K562 (cell line): ENCODE measurements around the gene MYH15. TPM values are rescaled to one million over a fixed set of nuclear protein-coding genes. Genes with fewer than 3 reads are reported as not detected.

Source experiments
- ATAC-seq: fragments of 200-7000 bp; cut with Tn5 transposase; 3 replicates; pipeline ENCODE4 v1.9.1; 2020; ENCODE audit warnings: moderate library complexity
- BruUV-seq: library from RNA; stranded (reverse); fragments of 400-500 nt; replicated peaks from 2 replicates; lab custom pipeline; 2021; lab: Mats Ljungman, UMichigan
- CTCF ChIA-PET: fragments of 300-600 bp; formaldehyde crosslinking; extraction: SDS; loops from one replicate; lab custom pipeline; 2021; ENCODE audit warnings: low intra/inter-chr PET ratio; lab: Yijun Ruan, JAX
- POLR2A ChIA-PET: fragments of 300-600, 350-650 bp; sonication (Branson Sonifier 250); formaldehyde crosslinking; extraction: SDS; loops from one replicate; lab custom pipeline; 2021; ENCODE audit warnings: antibody characterized with exemption, inconsistent platforms; lab: Yijun Ruan, JAX
- DNase-seq, 4 experiments: peaks; one replicate each; pipeline versions ENCODE4 v3.0.0 to v3.0.0-alpha.2; 2011 to 2018; ENCODE audit warnings: low spot score in 3 of 4, mixed read lengths in 3 of 4; ENCODE audit errors: extremely low read depth in 1 of 4
- FAIRE-seq: peaks from 2 replicates; lab custom pipeline; 2011; peaks lifted over from hg19 to GRCh38; lab: Jason Lieb, UNC
- H2AFZ ChIP-seq: 2 replicates; pipeline ENCODE4 v1.6.0; 2011; ENCODE audit warnings: low read depth, low read length, control low read depth, inconsistent platforms
- H3K27ac ChIP-seq: fragments of 200-600 bp; 3 replicates; pipeline ENCODE4 v1.8.0; 2011; ENCODE audit warnings: low read depth, mild to moderate bottlenecking, control low read depth, inconsistent platforms, low read length, moderate library complexity, mixed read lengths; ENCODE audit errors: extremely low read depth
- H3K27me3 ChIP-seq, 2 experiments: fragments of 300-600 bp in 1 of 2; 2 replicates in 1 of 2; 3 replicates in 1 of 2; pipeline versions ENCODE4 v1.6.0 to v1.8.0; 2011; ENCODE audit warnings: inconsistent platforms in 2 of 2, low read length in 2 of 2, mild to moderate bottlenecking in 1 of 2, mixed read lengths in 1 of 2, moderate library complexity in 1 of 2; ENCODE audit not compliant: control insufficient read depth in 2 of 2, insufficient read depth in 2 of 2
- H3K36me3 ChIP-seq: fragments of 300-600 bp; 3 replicates; pipeline ENCODE4 v1.8.0; 2011; ENCODE audit warnings: mild to moderate bottlenecking, low read length, inconsistent platforms; ENCODE audit not compliant: control insufficient read depth, insufficient read depth
- H3K4me1 ChIP-seq, 2 experiments: fragments of 200-600 bp in 1 of 2; replicated peaks in 1 of 2; 2 replicates in 1 of 2; 3 replicates in 1 of 2; pipeline versions ENCODE4 v1.5.1 to v1.8.0; 2011; ENCODE audit warnings: inconsistent platforms in 2 of 2, low read length in 2 of 2, mild to moderate bottlenecking in 1 of 2, mixed read lengths in 1 of 2, moderate library complexity in 1 of 2; ENCODE audit not compliant: control insufficient read depth in 2 of 2, insufficient read depth in 2 of 2
- H3K4me2 ChIP-seq: 2 replicates; pipeline ENCODE4 v1.6.1; 2011; ENCODE audit warnings: low read length, control low read depth, inconsistent platforms, mixed read lengths; ENCODE audit not compliant: insufficient read depth
- H3K4me3 ChIP-seq: fragments of 200-600 bp; sonication (generic), shearing (Covaris generic); 2 replicates; pipeline ENCODE4 v1.5.1; 2016; ENCODE audit warnings: control low read depth, inconsistent platforms
- H3K79me2 ChIP-seq: fragments of 200-600 bp; 3 replicates; pipeline ENCODE4 v1.8.0; 2011; ENCODE audit warnings: low read length, inconsistent platforms; ENCODE audit not compliant: control insufficient read depth, insufficient read depth
- H3K9ac ChIP-seq, 2 experiments: 2 replicates each; pipeline versions ENCODE4 v1.6.0 to v1.6.1; 2011; ENCODE audit warnings: low read depth in 2 of 2, low read length in 2 of 2, control low read depth in 1 of 2, inconsistent platforms in 1 of 2, mild to moderate bottlenecking in 1 of 2, mixed read lengths in 1 of 2; ENCODE audit not compliant: insufficient read depth in 1 of 2
- H3K9me1 ChIP-seq: one replicate; pipeline ENCODE4 v1.6.0; 2011; ENCODE audit warnings: inconsistent platforms, mild to moderate bottlenecking, low read length, moderate library complexity; ENCODE audit not compliant: control insufficient read depth, insufficient read depth
- H3K9me3 ChIP-seq: replicated peaks from 2 replicates; pipeline ENCODE4 v1.5.1; 2011; ENCODE audit warnings: low read depth, low read length, inconsistent platforms; ENCODE audit not compliant: control insufficient read depth, insufficient read depth
- H4K20me1 ChIP-seq: replicated peaks from 2 replicates; pipeline ENCODE4 v1.6.1; 2011; ENCODE audit warnings: low read length, inconsistent platforms, mixed read lengths; ENCODE audit not compliant: control insufficient read depth, insufficient read depth
- FOXA3 ChIP-seq, 2 experiments: fragments of 450-650 bp in 1 of 2; sonication (generic) in 1 of 2; formaldehyde crosslinking; IDR thresholded peaks in 1 of 2; conservative IDR thresholded peaks in 1 of 2; 2 replicates each; pipeline versions ENCODE4 v1.4.0 to v1.8.0; 2020 to 2022; ENCODE audit warnings: mild to moderate bottlenecking in 2 of 2, missing genetic modification reagents in 1 of 2
- NFIX ChIP-seq: fragments of 250-450 bp; sonication (Bioruptor Pico); IDR thresholded peaks from 2 replicates; pipeline ENCODE4 v1.4.0; 2020; ENCODE audit warnings: low read depth, mild to moderate bottlenecking, moderate library complexity
- PCBP2 ChIP-seq: fragments of 200-400 bp; formaldehyde crosslinking; IDR thresholded peaks from 2 replicates; pipeline ENCODE4 v1.6.1; 2018; ENCODE audit warnings: low read length, low read depth, mild to moderate bottlenecking, moderate library complexity; ENCODE audit not compliant: poor library complexity, severe bottlenecking
- PREB ChIP-seq: sonication (generic); formaldehyde crosslinking; IDR thresholded peaks from 2 replicates; pipeline ENCODE4 v1.8.1; 2023; ENCODE audit warnings: mild to moderate bottlenecking, missing genetic modification reagents
- SIN3B ChIP-seq: fragments of 450-650 bp; IDR thresholded peaks from 2 replicates; pipeline ENCODE4 v1.6.1; 2017; ENCODE audit warnings: low read depth, mild to moderate bottlenecking, moderate library complexity
- SMARCB1 ChIP-seq: IDR thresholded peaks from 2 replicates; pipeline ENCODE4 v1.6.1; 2011; ENCODE audit warnings: improper control_type of control experiment, low read depth; ENCODE audit not compliant: insufficient read length
- SREBF2 ChIP-seq: sonication (generic); formaldehyde crosslinking; IDR thresholded peaks from 2 replicates; pipeline ENCODE4 v1.4.0; 2020; ENCODE audit warnings: mild to moderate bottlenecking, missing genetic modification reagents
- SRF ChIP-seq, 2 experiments: fragments of 250-450, 450-650 bp in 1 of 2; sonication (Bioruptor Pico) in 1 of 2; sonication (generic) in 1 of 2; formaldehyde crosslinking; IDR thresholded peaks; 2 replicates each; pipeline versions ENCODE4 v1.5.0 to v1.5.1; 2020 to 2022; ENCODE audit warnings: mild to moderate bottlenecking in 1 of 2, missing genetic modification reagents in 1 of 2
- ZNF696 ChIP-seq: fragments of 250-450 bp; sonication (Bioruptor Pico); conservative IDR thresholded peaks from 2 replicates; pipeline ENCODE4 v1.4.0; 2020; ENCODE audit warnings: mild to moderate bottlenecking, moderate library complexity
- WGBS: fragments of 100-300 bp; shearing (Covaris generic); methylation state at CpG from one replicate; pipeline ENCODE4 v1.1.6; 2016; ENCODE audit warnings: low coverage, mixed read lengths; ENCODE audit not compliant: insufficient coverage; ENCODE audit errors: missing lambda C conversion rate; 5-methylcytosine and 5-hydroxymethylcytosine counted together
- in situ Hi-C: fragments of 300-500 bp; cut with MboI; formaldehyde crosslinking; loops from 4 replicates; pipeline ENCODE4 v1.15.0; 2018; ENCODE audit warnings: inconsistent platforms, mixed read lengths
- intact Hi-C: fragments of 100-400 bp; cut with micrococcal nuclease; formaldehyde crosslinking; loops from 2 replicates; pipeline ENCODE4 v1.14.2; 2022
- polyA plus RNA-seq, 8 experiments: library from polyadenylated mRNA; depleted of rRNA in 4 of 8; stranded (reverse) in 5 of 8; unstranded in 3 of 8; fragments of >200 nt; fragmentation: Nextera tagmentation in 2 of 8; fragmentation: Illumina TruSeq in 1 of 8; extraction: Ambion mirVana in 2 of 8; extraction: Trizol in 1 of 8; gene quantifications; 2 replicates each; pipeline versions ENCODE4 v1.2.1 to v1.2.3, GENCODE V29; 2011 to 2014; ENCODE audit warnings: inconsistent platforms in 1 of 8, missing spikeins in 1 of 8
- total RNA-seq, 7 experiments: library from RNA; depleted of rRNA in 6 of 7; stranded (reverse); fragments of >200 nt in 6 of 7; fragmentation: Illumina TruSeq in 2 of 7; extraction: Trizol in 2 of 7; gene quantifications; 2 replicates each; pipeline versions ENCODE4 v1.2.1 to v1.2.3, GENCODE V29; 2011 to 2021; ENCODE audit warnings: low replicate concordance in 1 of 7

MYH15 gene
- total and polyA plus RNA-seq, 9 of the 15 experiments (the other 6 are each of a cell fraction or from before 2014, with no cell fraction given), result 0.03 to 0.29 (median 0.12) TPM

GRCh38 chr3:108527109-108527508, 16.7 kb upstream of the MYH15 start (continued):
- TF ChIP-seq PREB (CRISPR knock-in tag) (no peak), FOXA3 (CRISPR knock-in tag; conservative IDR thresholded peaks at IDR 0.05 in 1 of 2, IDR thresholded peaks at IDR 0.05 in 1 of 2) (no peak), NFIX (CRISPR knock-in tag) (no peak), SREBF2 (no peak), SIN3B (no peak), ZNF696 (CRISPR knock-in tag) (no peak), SMARCB1 (no peak)

- no peaks in the 10 kb centered on the region for H3K27me3 ChIP-seq
These were observed 15.6 kb upstream of the MYH15 start for GRCh38 chr3:108525971-108526370.

More at GRCh38 chr3:108525971-108526370, 15.6 kb upstream of the MYH15 start:
- Histone ChIP-seq H3K9me3 (no peaks in the 10 kb centered on the region), H3K4me1 (no peaks in the 10 kb centered on the region), H3K36me3 (no peaks in the 10 kb centered on the region), H2AFZ (no peak overlapping the region), H3K27ac (no peak overlapping the region), H3K9me1 (no peaks in the 10 kb centered on the region), H4K20me1 (no peaks in the 10 kb centered on the region), H3K4me3 (no peak overlapping the region), H3K9ac (no peak overlapping the region), H3K79me2 (no peaks in the 10 kb centered on the region), H3K4me2 (no peak overlapping the region)
- ChIA-PET POLR2A (interaction anchor here (1.5 kb wide), 1 partner anchor 11 kb away, joined by 4 read pairs; no protein-coding TSS in a partner anchor), CTCF (no interaction called here)
- ATAC-seq (no peak), FAIRE-seq (no peak), DNase-seq (no peak)
- no TSS peak for BruUV-seq
- intact Hi-C loops (no loop called here), in situ Hi-C loops (no loop called here)
- no peak for TF ChIP-seq SRF (CRISPR knock-in tag; IDR thresholded peaks at IDR 0.05)
- TF ChIP-seq PCBP2, result no peak
- whole genome bisulfite sequencing, result 0% methylated on average over 2 of the region's 2 CpGs
